ENCODE measurements around the gene SERPINB6. TPM values are rescaled to one million over a fixed set of nuclear protein-coding genes. Genes with fewer than 3 reads are reported as not detected.
"Not testable (repeated sequence)": the region's sequence is repeated elsewhere in the genome, so short reads cannot be mapped to it uniquely, and the experiment has no call there.

Gene SERPINB6
- 38.7 and 46.4 TPM in 2 replicates for total RNA-seq (2014; rRNA removed; shearing (Covaris generic))

- peak; percentile 62 for DNase-seq (ENCODE audit: low read depth)
Measured at GRCh38 chr6:2971420-2972218, at the start of gene SERPINB6. Gene SERPINB6 (minus strand): TSS chr6:2971567. CDS start chr6:2959332, 12,235 bp downstream.

- no peak for DNase-seq (ENCODE audit: low read depth)
Measured at GRCh38 chr6:3019749-3020320, 48.5 kb upstream of the SERPINB6 start.

GRCh38 chr6:3019065-3019464, 47.7 kb upstream of the SERPINB6 start:
- no peak for DNase-seq (ENCODE audit: low read depth)

- no peak for DNase-seq (ENCODE audit: low read depth)
Measured at GRCh38 chr6:3017304-3017703, 45.9 kb upstream of the SERPINB6 start.

- no peak for DNase-seq (ENCODE audit: low read depth)
Measured at GRCh38 chr6:3016473-3017280, 45.3 kb upstream of the SERPINB6 start.

- no peak for DNase-seq (ENCODE audit: low read depth)
Measured at GRCh38 chr6:3015144-3015543, 43.8 kb upstream of the SERPINB6 start.

GRCh38 chr6:3014675-3015066, 43.3 kb upstream of the SERPINB6 start:
- no peak for DNase-seq (ENCODE audit: low read depth)

- DNase-seq (ENCODE audit: low read depth), result no peak
Measured at GRCh38 chr6:3013901-3014674, 42.7 kb upstream of the SERPINB6 start.

GRCh38 chr6:3013486-3013885, 42.1 kb upstream of the SERPINB6 start:
- DNase-seq (ENCODE audit: low read depth), result peak; percentile 89

- DNase-seq (ENCODE audit: low read depth), result no peak
Measured at GRCh38 chr6:3011592-3011991, 40.2 kb upstream of the SERPINB6 start.

GRCh38 chr6:3011158-3011557, 39.8 kb upstream of the SERPINB6 start:
- no peak for DNase-seq (ENCODE audit: low read depth)

GRCh38 chr6:3009930-3010329, 38.6 kb upstream of the SERPINB6 start:
- no peak for DNase-seq (ENCODE audit: low read depth)

GRCh38 chr6:3008712-3009265, 37.4 kb upstream of the SERPINB6 start:
- DNase-seq (ENCODE audit: low read depth), result not testable (repeated sequence)

- no peak for DNase-seq (ENCODE audit: low read depth)
Measured at GRCh38 chr6:3007571-3007970, 36.2 kb upstream of the SERPINB6 start.

- DNase-seq (ENCODE audit: low read depth), result no peak
Measured at GRCh38 chr6:3006476-3006875, 35.1 kb upstream of the SERPINB6 start.

- DNase-seq (ENCODE audit: low read depth), result no peak
Measured at GRCh38 chr6:3005874-3006273, 34.5 kb upstream of the SERPINB6 start.

- no peak for DNase-seq (ENCODE audit: low read depth)
Measured at GRCh38 chr6:3005077-3005476, 33.7 kb upstream of the SERPINB6 start.

GRCh38 chr6:3003226-3003625, 31.9 kb upstream of the SERPINB6 start:
- not testable (repeated sequence) for DNase-seq (ENCODE audit: low read depth)

GRCh38 chr6:3001773-3002293, 30.5 kb upstream of the SERPINB6 start:
- DNase-seq (ENCODE audit: low read depth), result peak; percentile 80

- DNase-seq (ENCODE audit: low read depth), result no peak
Measured at GRCh38 chr6:3001146-3001772, 29.9 kb upstream of the SERPINB6 start.

All from Daoy (cell line).